H1 (cell line): Measurements from ENCODE around the gene PLXNB1. TPM values are rescaled to one million over a fixed set of nuclear protein-coding genes. Genes with fewer than 3 reads are reported as not detected.

ENCODE experiments used
- CTCF ChIA-PET: fragments of 300-600 bp; sonication (Branson Sonifier 250); formaldehyde crosslinking; loops from one replicate; lab custom pipeline; 2021; ENCODE audit not compliant: partially characterized antibody; lab: Charles Lee
- POLR2A ChIA-PET: fragments of 300-600 bp; sonication (Branson Sonifier 250); formaldehyde crosslinking; loops from one replicate; lab custom pipeline; 2021; ENCODE audit warnings: inconsistent platforms; ENCODE audit not compliant: partially characterized antibody; lab: Charles Lee
- DNase-seq, 2 experiments: peaks; one replicate each; pipeline versions ENCODE4 v3.0.0 to v3.0.0-alpha.2; 2010 to 2022; ENCODE audit warnings: low spot score in 2 of 2, low read depth in 1 of 2, mixed read lengths in 1 of 2
- FAIRE-seq: peaks from 2 replicates; lab custom pipeline; 2011; peaks lifted over from hg19 to GRCh38; lab: Jason Lieb, UNC
- H2AFZ ChIP-seq: 2 replicates; pipeline ENCODE4 v1.8.1; 2012; ENCODE audit warnings: low read length, inconsistent platforms
- H2AK5ac ChIP-seq: 2 replicates; pipeline ENCODE4 v1.6.1; 2013; ENCODE audit warnings: low read depth, low read length
- H2BK120ac ChIP-seq: replicated peaks from 2 replicates; pipeline ENCODE3; 2013; ENCODE audit warnings: low read depth, low read length, inconsistent platforms
- H2BK12ac ChIP-seq: 2 replicates; pipeline ENCODE4 v1.6.1; 2013; ENCODE audit warnings: low read depth, low read length
- H2BK15ac ChIP-seq: 2 replicates; pipeline ENCODE4 v1.6.1; 2013; ENCODE audit warnings: low read length
- H2BK20ac ChIP-seq: 2 replicates; pipeline ENCODE4 v1.6.1; 2013; ENCODE audit warnings: low read length
- H2BK5ac ChIP-seq: 2 replicates; pipeline ENCODE4 v1.6.1; 2013; ENCODE audit warnings: low read depth, low read length
- H3K14ac ChIP-seq: 2 replicates; pipeline ENCODE4 v1.6.1; 2013; ENCODE audit warnings: inconsistent platforms; ENCODE audit not compliant: insufficient read length
- H3K18ac ChIP-seq: 2 replicates; pipeline ENCODE4 v1.6.1; 2013; ENCODE audit warnings: low read length; ENCODE audit errors: extremely low read depth
- H3K23ac ChIP-seq: 2 replicates; pipeline ENCODE4 v1.6.1; 2013; ENCODE audit warnings: inconsistent platforms; ENCODE audit not compliant: insufficient read length
- H3K23me2 ChIP-seq: 2 replicates; pipeline ENCODE4 v1.6.1; 2013; ENCODE audit warnings: low read depth, low read length
- H3K27ac ChIP-seq: 2 replicates; pipeline ENCODE4 v1.6.1; 2011; ENCODE audit warnings: low read depth, low read length, inconsistent platforms
- H3K27me3 ChIP-seq, 4 experiments: replicated peaks in 1 of 4; 1 replicate in 1 of 4; 2 replicates in 3 of 4; pipeline versions ENCODE4 v1.6.1 to v1.8.1; 2011 to 2013; ENCODE audit warnings: low read length in 3 of 4, mild to moderate bottlenecking in 3 of 4, inconsistent platforms in 2 of 4, mixed read lengths in 2 of 4, moderate library complexity in 1 of 4; ENCODE audit not compliant: control insufficient read depth in 3 of 4, insufficient read depth in 3 of 4; ENCODE audit errors: extremely low read depth in 1 of 4
- H3K36me3 ChIP-seq, 4 experiments: 2 replicates each; pipeline versions ENCODE4 v1.6.1 to v1.8.1; 2011 to 2013; ENCODE audit warnings: mild to moderate bottlenecking in 4 of 4, low read length in 3 of 4, moderate library complexity in 2 of 4, control low read depth in 1 of 4, inconsistent platforms in 1 of 4; ENCODE audit not compliant: insufficient read depth in 4 of 4, control insufficient read depth in 2 of 4
- H3K4ac ChIP-seq: replicated peaks from 2 replicates; pipeline ENCODE3; 2013; ENCODE audit warnings: low read length, low read depth, mixed read lengths, inconsistent platforms; ENCODE audit not compliant: insufficient read length
- H3K4me1 ChIP-seq, 4 experiments: replicated peaks in 1 of 4; 1 replicate in 1 of 4; 2 replicates in 3 of 4; pipeline versions ENCODE4 v1.6.1 to v1.8.1; 2011 to 2013; ENCODE audit warnings: low read length in 3 of 4, inconsistent platforms in 2 of 4, mixed read lengths in 1 of 4; ENCODE audit not compliant: insufficient read depth in 4 of 4, control insufficient read depth in 3 of 4
- H3K4me2 ChIP-seq, 2 experiments: 2 replicates each; pipeline versions ENCODE4 v1.6.1 to v1.8.1; 2011 to 2013; ENCODE audit warnings: low read depth in 2 of 2, low read length in 2 of 2, control low read depth in 1 of 2, inconsistent platforms in 1 of 2, mild to moderate bottlenecking in 1 of 2; ENCODE audit not compliant: insufficient read depth in 1 of 2
- H3K4me3 ChIP-seq, 4 experiments: fragments of 200-600, 300-600 bp in 1 of 4; sonication (generic), shearing (Covaris generic), sonication (Bioruptor Twin) in 1 of 4; 2 replicates each; pipeline versions ENCODE4 v1.5.1 to v1.8.1; 2011 to 2016; ENCODE audit warnings: low read length in 4 of 4, low read depth in 3 of 4, control low read depth in 2 of 4, inconsistent platforms in 2 of 4, mild to moderate bottlenecking in 2 of 4, mixed read lengths in 1 of 4, moderate library complexity in 1 of 4; ENCODE audit not compliant: insufficient read depth in 2 of 4; ENCODE audit errors: extremely low read depth in 1 of 4
- H3K56ac ChIP-seq: replicated peaks from 2 replicates; pipeline ENCODE3; 2013; ENCODE audit warnings: low read depth, mild to moderate bottlenecking, mixed read lengths, low read length, inconsistent platforms; ENCODE audit not compliant: insufficient read length
- H3K79me1 ChIP-seq: 2 replicates; pipeline ENCODE4 v1.6.1; 2013; ENCODE audit warnings: low read depth, low read length, control low read depth
- H3K79me2 ChIP-seq, 2 experiments: 2 replicates each; pipeline versions ENCODE4 v1.6.1 to v1.8.1; 2012 to 2013; ENCODE audit warnings: low read length in 2 of 2, mild to moderate bottlenecking in 2 of 2, inconsistent platforms in 1 of 2; ENCODE audit not compliant: insufficient read depth in 2 of 2, control insufficient read depth in 1 of 2
- H3K9ac ChIP-seq, 4 experiments: replicated peaks in 1 of 4; 1 replicate in 1 of 4; 2 replicates in 3 of 4; pipeline versions ENCODE4 v1.6.1 to v1.8.1; 2011 to 2013; ENCODE audit warnings: low read depth in 3 of 4, low read length in 3 of 4, control low read depth in 2 of 4, mild to moderate bottlenecking in 2 of 4, moderate library complexity in 2 of 4, inconsistent platforms in 1 of 4; ENCODE audit errors: extremely low read depth in 1 of 4
- H3K9me3 ChIP-seq, 2 experiments: 2 replicates each; pipeline versions ENCODE4 v1.6.1 to v1.8.1; 2012 to 2013; ENCODE audit warnings: mild to moderate bottlenecking in 2 of 2, moderate library complexity in 2 of 2, control low read depth in 1 of 2, inconsistent platforms in 1 of 2, low read depth in 1 of 2, low read length in 1 of 2, mixed read lengths in 1 of 2; ENCODE audit not compliant: insufficient read depth in 2 of 2
- H4K20me1 ChIP-seq, 2 experiments: replicated peaks in 1 of 2; 2 replicates each; pipeline versions ENCODE3 to v1.8.1; 2011 to 2013; ENCODE audit warnings: inconsistent platforms in 2 of 2, low read length in 2 of 2, mild to moderate bottlenecking in 1 of 2; ENCODE audit not compliant: insufficient read depth in 2 of 2, control insufficient read depth in 1 of 2
- H4K5ac ChIP-seq: 2 replicates; pipeline ENCODE4 v1.6.1; 2013; ENCODE audit warnings: low read length, low read depth, mixed read lengths, inconsistent platforms; ENCODE audit not compliant: insufficient read length
- H4K8ac ChIP-seq: 2 replicates; pipeline ENCODE4 v1.8.0; 2013; ENCODE audit warnings: mild to moderate bottlenecking, moderate library complexity, low read length, inconsistent platforms; ENCODE audit not compliant: insufficient read depth; ENCODE audit errors: extremely low read depth
- H4K91ac ChIP-seq: replicated peaks from 2 replicates; pipeline ENCODE3; 2013; ENCODE audit warnings: low read length, mixed read lengths, inconsistent platforms; ENCODE audit not compliant: insufficient read length
- CBX5 ChIP-seq: fragments of 300-800, 300-1000 bp; sonication (generic); IDR thresholded peaks from 2 replicates; pipeline ENCODE4 v1.7.1; 2016; ENCODE audit warnings: antibody characterized with exemption, low read length, low read depth
- CHD2 ChIP-seq: IDR thresholded peaks from 2 replicates; pipeline ENCODE4 v1.6.1; 2012; ENCODE audit warnings: low read length, improper control_type of control experiment
- FOSL1 ChIP-seq: IDR thresholded peaks from 2 replicates; pipeline ENCODE4 v1.6.1; 2011; ENCODE audit warnings: mild to moderate bottlenecking, low read depth, low read length, moderate library complexity; ENCODE audit not compliant: insufficient read depth
- HDAC2 ChIP-seq, 2 experiments: fragments of 300-600 bp in 1 of 2; sonication (generic) in 1 of 2; IDR thresholded peaks; 2 replicates each; pipeline ENCODE4 v1.6.1; 2011 to 2012; ENCODE audit warnings: low read depth in 2 of 2, low read length in 2 of 2, mild to moderate bottlenecking in 2 of 2, moderate library complexity in 2 of 2, borderline replicate concordance in 1 of 2, inconsistent platforms in 1 of 2
- JUND ChIP-seq: IDR thresholded peaks from 2 replicates; pipeline ENCODE4 v1.6.1; 2011; ENCODE audit warnings: mild to moderate bottlenecking, improper control_type of control experiment, low read length
- NRF1 ChIP-seq: IDR thresholded peaks from 2 replicates; pipeline ENCODE4 v1.6.1; 2011; ENCODE audit warnings: mild to moderate bottlenecking, low read depth, low read length, improper control_type of control experiment
- SP4 ChIP-seq: IDR thresholded peaks from 2 replicates; pipeline ENCODE4 v1.6.1; 2012; ENCODE audit warnings: low read length, inconsistent platforms
- TBP ChIP-seq: IDR thresholded peaks from 2 replicates; pipeline ENCODE4 v1.6.1; 2011; ENCODE audit warnings: low read depth, low read length, improper control_type of control experiment
- TCF12 ChIP-seq: IDR thresholded peaks from 2 replicates; pipeline ENCODE4 v1.6.1; 2011; ENCODE audit warnings: low read depth, mild to moderate bottlenecking, low read length
- WGBS, 2 experiments: shearing (Covaris generic) in 1 of 2; methylation state at CpG; one replicate each; pipeline versions ENCODE4 v1.1.6 to v1.1.7; 2013 to 2015; ENCODE audit warnings: low lambda C conversion rate in 2 of 2, mixed read lengths in 2 of 2, inconsistent platforms in 1 of 2, low coverage in 1 of 2, missing lambda C conversion rate in 1 of 2; ENCODE audit not compliant: insufficient replicate concordance in 2 of 2, insufficient coverage in 1 of 2, insufficient read length in 1 of 2; ENCODE audit errors: extremely low coverage in 1 of 2, missing lambda C conversion rate in 1 of 2; 5-methylcytosine and 5-hydroxymethylcytosine counted together
- polyA plus RNA-seq, 7 experiments: library from polyadenylated mRNA; depleted of rRNA in 3 of 7; stranded (reverse) in 5 of 7; unstranded in 2 of 7; fragments of >200 nt in 5 of 7; fragments of 200-250 nt in 2 of 7; gene quantifications; 1 replicate in 5 of 7; 2 replicates in 1 of 7; 4 replicates in 1 of 7; pipeline versions ENCODE4 v1.2.1 to v1.2.3, GENCODE V29; 2011 to 2013; ENCODE audit warnings: missing spikeins in 2 of 7, mixed read lengths in 2 of 7
- total RNA-seq: library from RNA; stranded (reverse); fragmentation: NEBNext Ultra II Directional; extraction: Animal tissue kit (Norgen Biotek cat#: 25700); gene quantifications from 2 replicates; pipeline ENCODE4 v1.2.1, GENCODE V29; 2021
- TF ChIP-seq, protein P1 (sequence below): IDR thresholded peaks from 2 replicates; pipeline ENCODE4 v1.6.1; 2011; ENCODE audit warnings: low read length, improper control_type of control experiment

The PLXNB1 gene
- total and polyA plus RNA-seq, 2 of the 8 experiments (the other 6 are each of a cell fraction or from before 2014, with no cell fraction given): 109 to 114 TPM

- Histone ChIP-seq H2BK20ac (no peak overlapping the region), H3K9me3 (no peaks in the 10 kb centered on the region), H3K36me3 (peaks cover 31 to 60% (median 54%) of the 10 kb centered on the region in 4 experiments), H4K20me1 (peaks cover 5 to 20% of the 10 kb centered on the region in 2 experiments), H2AFZ (no peak overlapping the region), H3K27ac (no peak overlapping the region), H3K23me2 (no peaks in the 10 kb centered on the region), H3K4me1 (no peaks in the 10 kb centered on the region), H3K79me1 (no peaks in the 10 kb centered on the region), H3K23ac (no peak overlapping the region), H3K56ac (no peak overlapping the region), H3K14ac (no peak overlapping the region), H4K91ac (no peak overlapping the region), H2BK12ac (no peak overlapping the region), H3K79me2 (no peaks in the 10 kb centered on the region), H3K9ac (no peak overlapping the region), H2BK5ac (no peak overlapping the region), H2AK5ac (no peak overlapping the region), H3K4me2 (no peak overlapping the region), H3K27me3 (no peaks in the 10 kb centered on the region), H2BK15ac (no peak overlapping the region), H3K4ac (no peak overlapping the region), H3K4me3 (no peak overlapping the region), H4K8ac (no peak overlapping the region; the same call in 1 of the 2 replicates), H2BK120ac (no peak overlapping the region), H4K5ac (no peak overlapping the region), H3K18ac (no peak overlapping the region)
- DNase-seq (no peak), FAIRE-seq (no peak)
- POLR2A ChIA-PET: interaction anchor here (0.5 to 20.2 kb wide), 3 partner anchors 18 to 81 kb away, joined by 3 to 650 read pairs (median 4); partner anchors contain the start of gene PLXNB1
- WGBS, 2 experiments: 92% methylated on average over 19 of the region's 21 CpGs; no CpG with 5 or more reads in 1 of the 2 experiments
- CTCF ChIA-PET: interaction anchor here (1.0 to 9.2 kb wide), 5 partner anchors 17 to 213 kb away, joined by 3 to 220 read pairs (median 8); no protein-coding TSS in a partner anchor
- TF ChIP-seq NRF1 (no peak), JUND (no peak), CHD2 (no peak), TBP (no peak), TCF12 (no peak), HDAC2 (IDR thresholded peaks at IDR 0.05; ENCODE audit: borderline replicate concordance in 1 of 2, low read depth in 2 of 2, low read length in 2 of 2) (no peak), CBX5 (no peak), SP4 (no peak), FOSL1 (no peak)
- TF ChIP-seq, protein P1, sequence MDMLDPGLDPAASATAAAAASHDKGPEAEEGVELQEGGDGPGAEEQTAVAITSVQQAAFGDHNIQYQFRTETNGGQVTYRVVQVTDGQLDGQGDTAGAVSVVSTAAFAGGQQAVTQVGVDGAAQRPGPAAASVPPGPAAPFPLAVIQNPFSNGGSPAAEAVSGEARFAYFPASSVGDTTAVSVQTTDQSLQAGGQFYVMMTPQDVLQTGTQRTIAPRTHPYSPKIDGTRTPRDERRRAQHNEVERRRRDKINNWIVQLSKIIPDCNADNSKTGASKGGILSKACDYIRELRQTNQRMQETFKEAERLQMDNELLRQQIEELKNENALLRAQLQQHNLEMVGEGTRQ: no peak
- TF ChIP-seq, all 59 proteins: peak for 0
Observed at GRCh38 chr3:48404440-48405342, 25.2 kb downstream of the PLXNB1 start.
